CD4-positive, alpha-beta T cell treated with Interleukin-12 subunit alpha and Interleukin-12 subunit beta, for 1 hour (primary cell): ENCODE measurements around the gene PRKAR1A.

Experiments used
- DNase-seq: peaks from one replicate; pipeline ENCODE4 v3.0.0-alpha.2; 2020

The PRKAR1A gene

DNA sequence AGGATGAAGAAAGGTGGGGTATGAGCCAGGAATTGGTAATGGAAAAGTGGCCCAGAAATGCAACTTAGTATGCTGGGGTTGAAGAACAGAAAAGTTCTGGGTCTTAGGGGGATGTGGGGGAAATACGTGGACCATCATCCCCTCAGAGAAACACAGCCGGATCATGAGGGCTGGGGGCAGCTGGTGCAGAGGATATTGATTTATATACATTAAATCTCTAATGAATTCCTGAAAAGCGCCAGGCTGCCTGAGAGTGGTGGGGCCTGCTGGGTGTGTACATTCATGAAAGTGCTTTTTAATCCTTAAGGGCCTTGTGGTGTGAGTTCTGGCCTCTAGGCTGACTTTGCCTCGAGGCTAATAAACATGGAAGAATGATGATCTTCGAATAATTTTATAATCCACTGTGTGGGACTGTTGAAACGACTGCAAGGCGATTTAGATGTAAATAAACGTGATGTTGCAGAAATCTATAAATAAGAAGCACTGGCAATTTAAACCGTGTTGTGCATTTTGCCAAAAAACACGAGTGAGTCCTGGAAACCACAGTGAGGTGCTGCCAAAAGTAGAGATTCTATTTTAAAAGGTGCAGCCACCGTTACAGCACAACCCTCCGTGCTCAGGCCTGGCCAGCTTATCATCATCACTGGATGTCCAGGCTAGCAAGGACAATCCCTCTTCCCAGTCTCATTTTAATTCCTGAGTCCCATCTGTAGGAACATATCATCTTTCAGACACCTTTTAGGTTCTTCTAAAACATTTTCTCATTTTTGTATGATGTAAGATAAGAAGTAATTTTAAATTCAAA, 32.1 kb downstream of the PRKAR1A start:
- DNase-seq, result no peak

DNA sequence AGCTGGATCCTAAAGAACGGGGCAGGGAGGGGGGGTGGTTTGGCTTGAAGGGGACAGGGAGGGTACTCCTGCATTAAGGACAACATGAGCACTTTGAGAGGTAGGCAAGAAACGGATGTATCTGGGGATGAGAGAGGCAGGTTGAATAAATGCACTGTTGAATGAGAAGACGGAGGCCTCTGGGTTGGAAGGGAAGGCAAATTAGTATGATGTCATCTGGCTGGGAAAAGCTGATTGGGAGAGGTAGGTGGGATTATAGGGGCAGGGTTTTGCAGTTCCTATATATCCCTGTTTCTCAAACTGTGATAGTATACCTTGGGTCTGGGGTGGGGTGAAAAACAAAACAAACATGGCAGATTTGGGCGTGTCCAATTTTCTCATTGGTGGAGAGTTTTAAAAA, 44.3 kb downstream of the PRKAR1A start:
- DNase-seq, result no peak

DNA sequence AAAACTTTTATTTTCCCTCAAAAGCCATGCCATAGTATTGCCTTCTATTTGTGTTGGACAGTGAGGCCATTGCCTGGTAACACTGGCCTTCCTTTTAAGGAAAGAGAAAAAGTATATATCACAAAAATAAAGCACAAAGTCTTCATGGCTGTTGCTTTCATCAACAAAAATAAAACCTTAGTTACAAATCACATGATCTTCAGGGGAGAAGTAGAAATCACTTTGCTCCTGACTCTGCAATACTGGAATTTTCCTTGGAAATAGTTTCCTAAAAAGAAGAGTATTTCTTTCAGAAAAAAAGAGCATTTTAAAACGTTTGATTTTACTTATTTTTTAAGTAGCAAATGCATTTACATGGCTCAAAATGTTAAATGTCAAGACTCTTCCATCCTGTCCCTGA, 47.1 kb downstream of the PRKAR1A start:
- no peak for DNase-seq

GRCh38 chr17:68560966-68561720, 48.9 kb downstream of the PRKAR1A start:
- DNase-seq, result no peak

- DNase-seq, result no peak
Observed at GRCh38 chr17:68562736-68563135, 50.5 kb downstream of the PRKAR1A start.

GRCh38 chr17:68564415-68565111, 52.3 kb downstream of the PRKAR1A start:
- no peak for DNase-seq

DNA sequence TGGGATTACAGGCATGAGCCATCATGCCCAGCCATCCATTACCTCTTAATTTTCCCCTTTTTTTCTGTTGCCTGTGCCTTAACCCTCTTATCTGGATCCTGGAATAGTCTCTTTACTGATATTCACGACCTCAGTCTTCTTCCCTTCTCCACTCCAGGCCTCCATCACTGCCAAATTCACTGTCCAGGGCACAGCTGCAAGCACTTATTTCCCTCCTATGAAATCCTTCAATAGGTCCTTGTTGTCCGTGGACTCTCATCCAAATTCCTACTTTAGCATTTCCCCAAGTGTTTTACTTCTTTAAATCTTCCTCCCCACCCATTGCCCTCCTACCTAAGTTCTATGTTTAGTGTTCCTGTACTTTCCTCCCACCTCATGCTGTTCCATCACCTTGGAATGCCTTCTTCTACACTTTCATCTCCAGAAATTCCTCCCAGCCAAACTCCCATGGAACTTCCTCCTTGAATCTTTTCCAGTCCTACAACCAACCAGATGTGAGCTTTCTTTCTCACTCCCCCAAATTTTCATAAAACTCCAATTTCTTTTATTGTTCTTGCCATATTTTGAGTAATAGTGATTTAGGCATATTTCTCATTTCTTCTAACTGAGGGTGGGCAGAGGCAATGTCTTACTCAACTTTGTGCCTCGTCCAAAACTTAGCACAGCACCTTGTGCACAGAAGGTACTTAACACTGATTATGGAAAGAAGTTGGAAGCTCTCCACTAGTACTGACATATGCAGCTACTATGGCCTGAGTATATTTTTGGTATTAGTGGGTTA, 53.6 kb downstream of the PRKAR1A start:
- DNase-seq, result no peak

GRCh38 chr17:68566442-68566738, 54.2 kb downstream of the PRKAR1A start:
- no peak for DNase-seq

DNA sequence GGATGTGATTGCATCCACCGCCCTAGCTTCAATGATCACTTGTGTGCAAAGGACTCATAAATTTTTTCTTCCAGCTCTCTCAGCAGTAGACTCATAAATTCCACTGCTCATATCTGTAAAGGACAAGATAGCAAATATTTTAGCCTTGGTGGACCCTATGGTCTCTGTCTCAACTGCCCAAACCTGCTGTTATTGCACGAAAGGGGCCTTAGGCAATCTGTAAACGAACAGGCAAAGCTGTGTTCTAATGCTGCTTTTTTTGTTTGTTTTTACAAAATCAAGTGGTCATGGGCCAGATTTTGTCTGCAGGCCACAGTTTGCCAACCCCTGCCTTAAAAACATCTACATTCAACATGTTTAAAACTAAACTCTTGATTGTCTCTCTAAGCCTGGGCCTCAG, 54.8 kb downstream of the PRKAR1A start:
- no peak for DNase-seq

DNA sequence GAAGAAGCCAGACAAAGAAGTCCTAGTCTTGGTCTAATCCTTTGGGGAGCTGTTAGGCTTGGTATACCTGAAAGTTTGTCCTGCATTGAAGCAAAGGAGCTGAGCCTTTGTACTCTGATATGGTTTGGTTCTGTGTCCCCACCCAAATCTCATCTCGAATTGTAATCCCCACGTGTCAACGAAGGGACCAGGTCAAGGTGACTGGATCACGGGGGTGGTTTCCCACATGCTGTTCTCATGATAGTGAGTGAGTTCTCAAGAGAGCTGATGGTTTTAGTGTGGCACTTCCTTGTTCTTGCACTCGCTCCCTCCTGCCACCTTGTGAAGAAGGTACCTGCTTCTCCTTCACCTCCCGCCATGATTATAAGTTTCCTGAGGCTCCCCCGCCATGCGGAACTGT, 55.4 kb downstream of the PRKAR1A start:
- DNase-seq, result no peak

DNA sequence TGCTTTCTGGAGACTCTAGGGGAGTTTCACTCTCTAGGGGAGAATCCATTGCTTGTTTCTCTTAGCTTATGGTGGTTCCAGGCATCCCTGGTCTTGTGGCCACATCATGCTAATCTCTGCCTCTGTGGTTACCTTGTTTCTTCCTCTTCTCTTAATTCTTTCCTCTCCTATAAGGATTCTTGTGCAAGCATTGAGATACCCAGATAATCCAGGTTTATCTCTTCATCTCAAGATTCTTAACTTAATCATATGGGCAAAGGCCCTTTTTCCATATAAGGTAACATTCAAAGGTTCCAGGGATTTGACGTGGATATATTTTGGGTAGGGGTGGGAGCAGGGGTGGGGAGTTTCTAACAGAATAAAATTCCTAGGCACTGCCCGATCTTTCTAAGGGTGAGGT, 56.4 kb downstream of the PRKAR1A start:
- no peak for DNase-seq

- DNase-seq, result no peak
Observed at GRCh38 chr17:68569346-68569745, 57.1 kb downstream of the PRKAR1A start.

DNA sequence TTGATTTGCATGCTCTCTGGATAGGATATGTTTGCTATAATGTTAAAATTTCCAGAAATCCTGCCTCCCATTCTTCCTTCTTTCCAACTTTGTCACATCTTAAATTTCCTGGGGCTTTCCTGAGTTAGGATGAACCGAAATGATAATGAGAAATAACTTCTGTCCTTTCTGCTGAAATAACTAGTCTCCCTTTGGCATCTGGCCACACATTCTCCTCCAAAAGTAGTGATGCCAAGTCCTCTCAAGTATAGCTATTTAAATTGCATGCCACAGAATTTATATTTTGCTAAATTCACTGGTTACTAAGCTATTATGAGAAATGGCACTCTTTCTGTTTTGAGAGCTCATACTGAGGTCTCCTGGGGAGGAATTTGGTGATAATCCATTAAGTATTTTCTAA, 58.3 kb downstream of the PRKAR1A start:
- DNase-seq, result no peak

DNA sequence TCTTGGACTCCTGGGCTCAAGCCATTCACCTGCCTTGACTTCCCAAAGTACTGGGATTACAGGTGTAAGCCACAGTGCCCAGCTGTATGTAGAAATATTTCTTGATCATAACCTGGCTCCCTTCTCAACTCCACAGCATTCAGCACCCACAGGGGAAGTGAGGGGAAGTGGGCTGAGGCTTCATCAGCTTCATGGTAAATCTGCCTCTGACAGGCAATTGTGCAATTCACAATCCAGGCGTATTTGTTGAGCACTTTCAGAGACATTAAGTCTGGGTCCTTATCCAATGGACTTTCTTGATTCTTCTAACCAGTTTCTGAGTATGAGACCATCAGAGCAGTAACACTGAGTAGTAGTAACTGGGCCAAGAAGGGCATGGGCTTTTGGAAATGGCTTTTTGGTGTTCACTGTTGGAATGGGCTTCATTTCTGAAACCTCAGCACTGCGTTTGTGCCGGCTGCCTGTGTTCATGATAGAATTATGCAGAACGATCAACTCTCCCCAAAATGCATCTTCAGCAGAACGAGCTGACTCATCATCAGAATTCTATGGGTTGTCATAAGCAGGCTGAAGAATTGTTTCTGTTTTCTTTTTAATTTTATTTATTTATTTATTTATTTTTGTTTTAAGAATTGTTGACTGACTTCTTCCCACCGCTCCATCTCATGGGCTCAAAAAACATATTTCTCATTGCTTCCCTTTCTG, 60.1 kb downstream of the PRKAR1A start:
- no peak for DNase-seq

DNA sequence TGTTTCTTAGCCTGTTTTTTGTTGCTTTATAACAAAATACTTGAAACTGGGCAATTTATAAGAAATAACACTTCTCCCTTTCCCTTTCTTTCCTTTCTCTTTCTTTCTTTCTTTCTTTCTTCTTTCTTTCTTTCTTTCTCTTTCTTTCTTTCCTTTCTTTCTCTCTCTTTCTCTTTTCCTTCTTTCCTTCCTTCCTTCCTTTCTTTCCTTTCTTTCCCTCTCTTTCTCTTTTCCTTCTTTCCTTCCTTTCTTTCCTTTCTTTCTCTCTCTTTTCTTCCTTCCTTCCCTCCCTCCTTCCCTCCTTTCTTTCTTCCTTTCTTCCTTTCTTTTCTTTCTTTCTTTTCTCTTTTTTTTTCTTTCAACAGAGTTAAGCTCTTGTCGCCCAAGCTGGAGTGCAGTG, 61.1 kb downstream of the PRKAR1A start:
- no peak for DNase-seq

DNA sequence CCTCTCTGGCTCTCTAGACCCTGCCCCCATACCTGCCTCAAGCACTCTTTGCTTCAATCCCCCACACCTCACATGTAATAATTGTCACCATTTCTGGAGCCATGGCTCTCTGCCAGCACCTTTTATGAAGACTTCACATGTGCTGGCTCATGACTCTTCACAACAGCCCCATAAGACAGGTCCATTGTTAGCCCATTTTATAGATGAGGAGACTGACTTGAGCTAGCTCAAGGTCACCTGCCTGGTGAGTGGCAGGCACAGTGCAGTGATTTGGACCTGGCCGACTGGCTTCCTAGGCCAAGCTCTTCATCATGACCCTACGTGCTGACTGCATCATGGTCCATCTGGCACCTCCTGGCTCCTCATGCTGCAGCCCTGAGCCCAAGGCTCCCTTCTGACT, 63.9 kb downstream of the PRKAR1A start:
- DNase-seq, result no peak

- no peak for DNase-seq
Observed at GRCh38 chr17:68576811-68577496, 64.7 kb downstream of the PRKAR1A start.

GRCh38 chr17:68577497-68577821, 65.2 kb downstream of the PRKAR1A start:
- no peak for DNase-seq

GRCh38 chr17:68578236-68578635, 66.0 kb downstream of the PRKAR1A start:
- DNase-seq, result no peak

GRCh38 chr17:68579194-68579927, 67.1 kb downstream of the PRKAR1A start:
- no peak for DNase-seq

- no peak for DNase-seq
Observed at GRCh38 chr17:68580236-68580770, 68.1 kb downstream of the PRKAR1A start.
